NB4 (cell line): ENCODE measurements around the gene CFAP97D1.

Experiments
- DNase-seq: peaks from one replicate; pipeline ENCODE4 v3.0.0; 2010; ENCODE audit warnings: low read depth
- H3K4me3 ChIP-seq: one replicate; pipeline ENCODE4 v1.5.1; 2011; ENCODE audit warnings: mild to moderate bottlenecking, low read depth, low read length, moderate library complexity
- CTCF ChIP-seq: IDR thresholded peaks from one replicate; pipeline ENCODE4 v1.5.1; 2012; ENCODE audit warnings: low read depth, low read length
- MAX ChIP-seq: IDR thresholded peaks from 2 replicates; pipeline ENCODE4 v1.6.1; 2011; ENCODE audit warnings: low read depth, low read length
- MYC ChIP-seq: IDR thresholded peaks from 2 replicates; pipeline ENCODE4 v1.6.1; 2011; ENCODE audit warnings: low read depth, low read length
- POLR2A ChIP-seq: IDR thresholded peaks from 2 replicates; pipeline ENCODE4 v1.6.1; 2011; ENCODE audit warnings: mild to moderate bottlenecking; ENCODE audit not compliant: insufficient read length; ENCODE audit errors: extremely low read depth

Gene CFAP97D1

GRCh38 chr17:43830510-43831140, 50.4 kb downstream of the CFAP97D1 start:
- no peak for TF ChIP-seq MAX
- no peak for TF ChIP-seq MYC
- TF ChIP-seq POLR2A: no peak
- no peak for TF ChIP-seq CTCF
- H3K4me3 ChIP-seq: no peak overlapping the region
- no peak for DNase-seq

- TF ChIP-seq POLR2A (no peak), MYC (no peak), MAX (no peak), CTCF (no peak)
- H3K4me3 ChIP-seq: no peak overlapping the region
- DNase-seq: no peak
These were observed 51.4 kb downstream of the CFAP97D1 start for GRCh38 chr17:43831633-43832032.

- H3K4me3 ChIP-seq: no peak overlapping the region
- no peak for TF ChIP-seq MYC
- no peak for TF ChIP-seq CTCF
- TF ChIP-seq MAX: no peak
- TF ChIP-seq POLR2A: no peak
- no peak for DNase-seq
These were observed 52.1 kb downstream of the CFAP97D1 start for GRCh38 chr17:43832168-43832975.

- no peak within 1 kb of the TSS for H3K4me3 ChIP-seq
- TF ChIP-seq MYC: no peak
- TF ChIP-seq POLR2A: no peak
- TF ChIP-seq MAX: no peak
- DNase-seq: peak; percentile 46
These were observed 53.0 kb downstream of the CFAP97D1 start, which contains the start of gene MPP3 for GRCh38 chr17:43832976-43833829. Gene MPP3, minus strand, starts transcription at chr17:43833146. Its CDS starts 1,240 bp downstream, at chr17:43831906.

GRCh38 chr17:43834106-43834505, 53.9 kb downstream of the CFAP97D1 start:
- DNase-seq: peak; percentile 14
- TF ChIP-seq MAX: no peak
- no peak for TF ChIP-seq CTCF
- no peak overlapping the region for H3K4me3 ChIP-seq
